Measurements from ENCODE around the gene IFFO2.

The IFFO2 gene

GRCh38 chr1:18970762-18971161 is 14.3 kb upstream of the IFFO2 start:
- DNase-seq, result no peak

GRCh38 chr1:18970358-18970757 is 13.9 kb upstream of the IFFO2 start:
- no peak for DNase-seq

GRCh38 chr1:18967066-18967690 is 10.7 kb upstream of the IFFO2 start:
- DNase-seq, result no peak

GRCh38 chr1:18965206-18966173 is 9.0 kb upstream of the IFFO2 start:
- DNase-seq, result no peak

- DNase-seq, result no peak
Measured at GRCh38 chr1:18963968-18964367, 7.5 kb upstream of the IFFO2 start.

- no peak for DNase-seq
Measured at GRCh38 chr1:18962855-18963737, 6.6 kb upstream of the IFFO2 start.

GRCh38 chr1:18962121-18962721 is 5.7 kb upstream of the IFFO2 start:
- no peak for DNase-seq

GRCh38 chr1:18960821-18961220 is 4.3 kb upstream of the IFFO2 start:
- DNase-seq, result no peak

- no peak for DNase-seq
Measured at GRCh38 chr1:18960409-18960808, 3.9 kb upstream of the IFFO2 start.

GRCh38 chr1:18959591-18959990 is 3.1 kb upstream of the IFFO2 start:
- DNase-seq, result no peak

GRCh38 chr1:18957532-18958300 is 1.2 kb upstream of the IFFO2 start:
- DNase-seq, result no peak

- DNase-seq, result no peak
Measured at GRCh38 chr1:18957136-18957521, 653 bp upstream of the IFFO2 start.

- DNase-seq, result peak; percentile 48
Measured at GRCh38 chr1:18955441-18956192, 859 bp downstream of the IFFO2 start.

- no peak for DNase-seq
Measured at GRCh38 chr1:18955131-18955440, 1.4 kb downstream of the IFFO2 start.

- DNase-seq, result no peak
Measured at GRCh38 chr1:18954270-18955071, 2.0 kb downstream of the IFFO2 start.

- no peak for DNase-seq
Measured at GRCh38 chr1:18953731-18954231, 2.7 kb downstream of the IFFO2 start.

GRCh38 chr1:18951818-18952391 is 4.6 kb downstream of the IFFO2 start:
- peak; percentile 76 for DNase-seq

- no peak for DNase-seq
Measured at GRCh38 chr1:18951416-18951815, 5.1 kb downstream of the IFFO2 start.

- no peak for DNase-seq
Measured at GRCh38 chr1:18950401-18951026, 6.0 kb downstream of the IFFO2 start.
